GM19240 (cell line): ENCODE measurements around the gene GREB1L.

Source experiments
- DNase-seq: peaks from one replicate; pipeline ENCODE4 v3.0.0; 2011; ENCODE audit warnings: low spot score; ENCODE audit not compliant: insufficient read length

The GREB1L gene

DNA sequence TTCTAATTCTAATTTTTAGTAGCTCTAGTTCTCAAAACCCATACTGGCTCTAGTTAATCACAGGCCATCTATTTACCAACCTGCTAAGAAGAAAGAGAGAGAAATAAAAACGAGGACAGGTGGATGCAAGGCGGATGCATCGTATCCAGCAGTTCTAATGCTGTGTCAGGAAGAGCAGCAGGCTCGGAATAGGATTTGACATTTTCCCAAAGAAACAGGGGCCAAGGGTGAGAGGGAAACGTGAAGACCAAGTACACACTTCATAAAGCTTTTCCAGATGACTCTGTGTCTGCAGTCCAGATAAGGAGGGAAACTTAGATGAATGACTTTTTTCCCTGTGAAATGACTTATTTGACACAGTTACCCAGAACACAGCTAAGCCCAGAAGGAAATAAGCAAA, 241.0 kb downstream of the GREB1L start:
- no peak for DNase-seq

DNA sequence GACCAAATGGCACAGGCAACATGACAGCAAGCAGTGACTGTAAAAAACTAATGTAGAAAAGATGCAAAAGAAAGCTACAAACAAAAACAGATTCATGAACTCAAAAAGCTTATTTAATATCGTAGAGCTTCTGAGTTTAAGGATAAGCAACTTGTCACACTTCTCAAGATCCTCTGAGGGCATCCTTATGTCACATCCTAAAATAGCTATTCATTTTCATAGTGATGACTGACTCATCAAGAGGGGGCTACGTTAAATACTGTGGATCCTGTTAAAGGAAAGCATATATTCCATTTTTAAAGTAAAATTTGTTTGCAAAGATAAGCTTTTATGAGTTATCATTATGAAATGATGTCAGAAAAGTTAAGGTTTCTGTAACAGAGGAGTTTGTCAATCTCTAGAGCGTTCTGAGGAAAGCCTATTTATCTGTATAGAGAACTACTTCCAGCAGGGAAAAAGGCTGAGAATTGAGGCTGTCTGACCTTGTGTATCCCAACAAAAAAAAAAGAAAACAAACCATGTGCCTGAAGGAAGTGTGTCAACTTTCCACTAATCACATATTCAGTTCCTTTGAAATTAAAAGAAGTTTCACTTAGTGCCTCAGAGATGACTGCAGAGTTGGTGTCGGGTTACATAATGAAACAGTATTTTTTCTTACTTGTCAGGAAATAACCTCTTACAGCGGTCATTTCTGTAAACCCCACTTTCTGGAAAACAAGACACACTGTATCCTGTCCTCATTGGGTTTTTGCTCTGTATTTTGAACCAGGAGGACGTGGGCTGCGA, 243.0 kb downstream of the GREB1L start:
- DNase-seq, result no peak

- no peak for DNase-seq
Measured at GRCh38 chr18:21486905-21487437, 244.9 kb downstream of the GREB1L start.

GRCh38 chr18:21489119-21489750, 247.2 kb downstream of the GREB1L start:
- DNase-seq, result peak; percentile 35

GRCh38 chr18:21489919-21490495, 248.0 kb downstream of the GREB1L start:
- DNase-seq, result no peak

DNA sequence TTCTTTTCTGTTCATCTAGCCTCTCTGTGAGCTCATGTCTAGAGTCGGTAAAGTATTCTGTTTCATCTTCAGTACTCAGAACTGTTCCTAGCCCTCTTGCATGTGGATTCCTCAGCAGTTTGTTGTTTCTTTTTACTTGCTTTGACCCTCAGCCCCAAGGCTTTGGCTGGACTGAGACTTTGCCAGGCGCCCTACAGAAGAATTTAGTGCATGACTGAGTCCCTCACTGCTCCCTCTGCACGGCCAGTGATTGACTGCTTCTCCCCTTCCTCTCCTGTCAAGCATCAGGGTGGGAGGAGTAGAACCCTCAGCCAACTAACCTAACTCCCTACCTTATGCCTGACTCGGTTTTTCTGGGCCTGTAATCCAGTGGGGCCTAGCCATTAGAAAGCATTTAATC, 248.7 kb downstream of the GREB1L start:
- DNase-seq, result no peak

DNA sequence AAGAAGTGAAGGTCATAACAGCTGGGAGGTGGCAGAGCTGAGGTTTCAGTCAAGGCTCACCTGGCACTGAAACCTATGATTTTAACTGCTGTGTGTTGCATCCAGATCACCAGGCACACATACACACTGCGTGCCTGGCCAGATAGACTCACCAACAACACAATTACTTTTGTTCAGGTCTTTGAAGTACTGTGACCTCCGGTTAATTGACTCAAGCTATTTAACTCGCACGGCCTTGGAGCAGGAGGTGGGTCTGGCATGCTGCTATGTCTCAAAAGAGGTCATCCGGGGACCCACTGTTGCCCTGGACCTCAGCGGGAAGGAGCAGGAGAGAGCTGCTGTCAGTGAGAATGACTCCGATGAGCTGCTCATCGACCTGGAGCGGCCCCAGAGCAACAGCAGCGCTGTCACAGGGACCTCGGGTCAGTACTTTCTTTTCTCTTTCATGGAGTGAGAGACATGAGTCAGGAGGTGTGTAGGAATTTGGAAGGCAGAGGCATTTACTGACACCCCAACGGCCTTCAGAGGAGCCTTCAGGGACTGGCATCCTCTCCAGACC, 254.3 kb downstream of the GREB1L start:
- no peak for DNase-seq

DNA sequence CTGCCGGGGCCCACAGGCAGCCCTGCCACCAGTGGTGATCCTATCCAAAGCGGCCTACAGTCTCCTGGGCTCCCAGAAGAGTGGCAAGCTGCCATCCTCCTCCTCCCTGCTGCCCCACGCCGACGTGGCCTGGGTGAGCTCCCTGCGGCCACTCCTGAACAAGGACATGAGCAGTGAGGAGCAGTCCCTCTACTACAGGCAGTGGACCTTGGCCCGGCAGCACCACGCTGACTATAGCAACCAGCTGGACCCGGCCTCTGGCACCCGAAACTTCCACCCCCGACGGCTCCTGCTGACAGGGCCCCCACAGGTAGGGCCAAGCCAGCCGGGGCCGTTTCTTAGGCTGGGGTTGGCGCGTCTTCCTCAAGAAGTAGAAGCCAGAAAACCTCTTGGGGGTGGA, 258.0 kb downstream of the GREB1L start:
- DNase-seq, result no peak

DNA sequence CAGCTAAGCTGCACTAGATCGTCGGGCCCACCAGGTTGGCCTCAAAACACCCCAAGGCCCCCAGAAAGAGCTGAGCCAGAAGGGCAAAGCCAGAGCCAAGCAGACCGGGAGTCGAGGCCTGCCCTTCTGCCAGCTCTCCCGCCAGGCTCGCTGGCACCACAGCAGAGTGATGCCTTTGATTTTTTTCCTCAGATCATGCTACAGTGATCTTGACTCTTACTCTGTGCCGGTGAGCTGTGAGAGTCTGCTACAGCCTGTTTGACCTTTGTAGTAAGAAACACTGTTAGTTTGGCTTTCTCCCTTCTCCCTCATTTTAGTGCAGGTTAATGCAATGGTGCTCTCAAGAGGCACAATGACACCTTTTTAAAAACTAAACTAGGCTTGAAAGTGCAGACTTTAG, 260.6 kb downstream of the GREB1L start:
- no peak for DNase-seq

DNA sequence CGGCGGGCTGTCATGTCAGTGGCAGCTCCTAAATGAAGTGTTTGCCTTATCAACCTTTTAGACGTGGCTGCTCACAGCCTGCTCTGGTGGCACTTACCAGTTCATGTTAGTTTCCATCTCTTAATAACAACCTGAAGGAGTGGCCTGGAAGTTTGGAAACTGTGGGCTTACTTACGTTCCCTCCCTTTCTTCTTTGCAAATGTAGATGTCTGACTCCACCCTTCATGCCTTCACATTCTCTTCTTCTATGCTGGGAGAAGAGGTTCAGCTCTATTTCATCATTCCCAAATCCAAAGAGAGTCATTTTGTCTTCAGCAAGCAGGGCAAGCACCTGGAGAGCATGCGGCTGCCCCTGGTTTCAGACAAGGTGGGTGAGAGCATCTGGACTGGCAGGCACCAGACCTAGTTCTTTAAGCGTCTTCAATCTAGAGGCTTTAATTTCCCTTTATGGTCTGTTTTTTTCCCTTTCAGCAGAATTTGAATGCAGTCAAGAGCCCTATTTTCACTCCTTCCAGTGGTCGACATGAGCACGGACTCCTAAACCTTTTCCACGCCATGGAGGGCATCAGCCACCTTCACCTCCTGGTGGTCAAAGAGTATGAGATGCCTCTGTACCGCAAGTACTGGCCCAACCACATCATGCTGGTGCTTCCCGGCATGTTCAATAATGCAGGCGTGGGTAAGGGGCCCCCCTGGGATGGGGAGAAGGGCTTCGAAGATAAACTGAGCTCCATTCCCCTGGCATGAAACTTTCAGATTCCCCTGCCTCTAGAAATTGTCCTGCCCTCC, 266.1 kb downstream of the GREB1L start:
- no peak for DNase-seq

DNA sequence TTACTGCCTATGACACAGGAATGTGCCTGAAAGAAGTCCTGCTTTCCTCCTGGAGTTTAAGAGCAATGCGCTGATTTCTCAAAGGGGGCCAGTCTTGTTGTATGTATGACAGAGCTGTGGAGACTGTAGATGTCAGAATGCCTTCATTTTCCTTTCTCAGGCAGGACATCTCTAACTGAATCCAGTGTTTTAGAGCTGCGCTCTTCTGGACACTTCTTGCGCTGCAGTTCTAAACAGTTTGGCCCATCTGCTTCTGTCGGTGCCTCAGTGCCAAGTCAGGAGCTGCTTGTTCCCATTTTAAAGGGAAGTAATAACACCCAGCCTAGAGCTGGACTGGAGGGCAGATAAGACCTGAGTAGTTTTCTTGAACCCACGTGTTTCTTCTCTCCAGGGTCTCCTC, 267.0 kb downstream of the GREB1L start:
- no peak for DNase-seq

DNA sequence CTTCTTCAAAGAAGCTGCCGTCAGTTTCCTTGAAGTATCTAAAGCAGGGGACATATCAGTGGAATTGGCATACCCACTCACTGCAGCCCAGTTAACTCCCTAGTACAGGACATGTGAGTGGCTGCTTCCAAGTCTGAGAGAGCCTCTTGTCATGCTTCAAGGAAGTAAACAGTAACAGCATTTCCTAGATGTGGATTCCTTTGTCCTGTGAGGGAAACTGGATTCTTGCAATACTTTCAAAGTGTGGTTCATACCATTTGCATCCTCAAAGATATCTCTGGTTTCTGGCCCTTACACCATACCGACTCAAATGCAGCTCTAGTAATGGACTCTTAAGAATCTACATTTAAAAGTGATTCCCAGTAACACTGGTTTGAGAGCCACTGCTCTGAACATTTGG, 271.3 kb downstream of the GREB1L start:
- no peak for DNase-seq

GRCh38 chr18:21513741-21514140, 271.7 kb downstream of the GREB1L start:
- DNase-seq, result no peak

DNA sequence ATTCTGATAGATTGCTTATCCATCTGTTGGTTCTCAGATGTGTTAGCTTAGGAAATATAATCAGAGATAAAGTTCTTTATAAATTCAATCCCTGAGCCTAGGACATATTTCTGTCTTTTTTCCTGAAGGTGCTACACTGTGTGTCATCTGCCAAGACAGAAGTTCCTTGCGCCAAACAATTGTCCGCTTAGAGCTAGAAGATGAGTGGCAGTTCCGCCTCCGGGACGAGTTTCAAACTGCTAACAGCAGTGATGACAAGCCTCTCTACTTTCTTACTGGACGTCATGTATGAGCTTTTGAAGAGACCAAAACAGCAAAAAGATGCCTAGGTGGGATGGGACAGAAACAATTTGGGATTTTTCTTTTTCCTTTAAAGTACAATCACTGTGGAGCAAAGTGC, 280.5 kb downstream of the GREB1L start:
- no peak for DNase-seq

DNA sequence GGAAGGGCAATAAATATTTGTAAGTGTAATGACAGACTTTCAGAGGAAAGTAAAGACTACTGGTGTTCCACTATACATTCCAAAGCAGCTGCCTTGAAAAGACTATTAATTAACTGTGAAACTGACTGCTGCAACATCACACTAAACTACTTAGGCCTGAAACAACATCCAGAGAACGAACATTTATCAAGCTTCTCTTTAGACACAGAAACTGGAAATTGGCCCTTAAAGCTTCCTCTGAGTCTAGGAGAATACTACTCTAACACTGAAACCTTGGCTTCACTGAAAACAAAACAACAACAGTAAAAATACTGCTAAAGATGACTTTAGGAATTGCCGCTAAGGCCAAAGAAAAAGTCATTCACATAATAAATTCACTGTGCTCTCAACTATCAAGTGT, 283.9 kb downstream of the GREB1L start:
- no peak for DNase-seq

DNA sequence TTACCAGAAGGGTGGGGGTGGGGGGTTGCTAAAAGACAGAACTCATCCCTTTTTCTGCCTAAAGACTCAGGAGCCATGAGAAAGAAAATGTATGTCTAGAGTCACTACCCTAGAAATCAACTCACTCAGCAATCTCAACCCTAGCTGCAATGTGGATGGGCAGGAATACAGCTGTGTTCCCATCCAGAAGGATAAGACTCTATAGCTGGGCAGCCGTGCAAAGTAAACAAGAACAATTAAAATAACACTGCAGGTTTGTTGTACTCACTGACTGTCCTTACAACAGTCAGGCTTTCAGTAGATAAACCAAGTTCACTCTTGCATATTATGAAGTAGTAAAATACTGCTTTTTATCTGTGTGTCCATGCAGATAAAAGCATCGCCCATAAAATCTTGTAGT, 284.4 kb downstream of the GREB1L start:
- no peak for DNase-seq

DNA sequence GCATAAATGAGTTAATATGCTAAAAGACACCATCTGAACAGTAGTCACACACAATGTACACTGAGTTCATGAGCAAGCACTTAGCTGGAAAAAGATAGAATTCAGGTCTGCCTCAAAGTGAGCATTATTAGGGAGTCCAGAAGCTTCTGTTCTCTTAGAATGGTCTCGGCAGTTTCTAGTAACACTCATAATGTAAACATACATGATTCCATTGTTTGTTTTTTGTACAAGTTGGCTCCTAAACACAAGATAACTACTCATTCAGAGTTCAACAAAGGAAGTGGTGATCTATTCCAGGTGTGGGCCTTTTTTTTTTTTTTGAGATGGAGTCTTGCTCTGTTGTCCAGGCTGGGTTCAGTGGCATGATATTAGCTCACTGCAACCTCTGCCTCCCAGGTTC, 292.3 kb downstream of the GREB1L start:
- DNase-seq, result no peak

DNA sequence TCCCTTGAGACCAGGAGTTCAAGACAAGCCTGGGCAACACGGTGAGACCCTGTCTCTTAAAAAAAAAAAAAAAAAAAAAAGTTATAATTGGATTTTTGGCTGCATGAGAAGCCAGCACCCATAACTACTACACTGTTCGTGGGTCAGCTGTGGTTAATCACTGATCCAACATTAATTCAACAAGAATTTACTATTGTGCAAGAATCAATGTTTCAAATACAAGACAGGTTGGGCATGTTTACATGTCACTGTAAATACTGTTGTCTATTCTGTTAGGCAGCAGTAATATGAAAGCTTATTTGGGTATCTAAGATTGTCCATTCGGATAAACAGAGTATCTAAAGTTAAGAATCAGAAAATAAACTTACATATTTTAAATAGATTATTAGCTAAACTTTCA, 296.2 kb downstream of the GREB1L start:
- no peak for DNase-seq

- no peak for DNase-seq
Measured at GRCh38 chr18:21546423-21546822, 304.4 kb downstream of the GREB1L start.

- no peak for DNase-seq
Measured at GRCh38 chr18:21548647-21549046, 306.6 kb downstream of the GREB1L start.

- no peak for DNase-seq
Measured at GRCh38 chr18:21550510-21550970, 308.5 kb downstream of the GREB1L start.
